ENCODE measurements around the gene ARID3A.
A peak's percentile ranks its signal among the peaks of the same experiment; 100 is the strongest.
"Not testable (repeated sequence)": the region's sequence is repeated elsewhere in the genome, so short reads cannot be mapped to it uniquely, and the experiment has no call there.

ARID3A gene

GRCh38 chr19:891421-892200 lies 34.2 kb upstream of the ARID3A start:
- not testable (repeated sequence) for DNase-seq

GRCh38 chr19:892243-892893 lies 33.5 kb upstream of the ARID3A start:
- DNase-seq: peak; percentile 42

GRCh38 chr19:892894-893689 lies 32.7 kb upstream of the ARID3A start, which contains the start of the genes MED16 and RNU6-9:
MED16 (minus strand) TSS chr19:893187; CDS start chr19:891131, 2,056 bp downstream.
RNU6-9 (plus strand) TSS chr19:893484.
- peak; percentile 94 for DNase-seq

- no peak for DNase-seq
Measured at GRCh38 chr19:896434-896833, 29.4 kb upstream of the ARID3A start.

- no peak for DNase-seq
Measured at GRCh38 chr19:896999-897398, 28.8 kb upstream of the ARID3A start.

- DNase-seq: no peak
Measured at GRCh38 chr19:897442-898039, 28.3 kb upstream of the ARID3A start.

GRCh38 chr19:898663-899062 lies 27.2 kb upstream of the ARID3A start:
- DNase-seq: peak; percentile 39

- no peak for DNase-seq
Measured at GRCh38 chr19:899336-900042, 26.3 kb upstream of the ARID3A start.

- DNase-seq: no peak
Measured at GRCh38 chr19:900043-900301, 25.9 kb upstream of the ARID3A start.

GRCh38 chr19:900302-901111 lies 25.3 kb upstream of the ARID3A start:
- peak; percentile 62 for DNase-seq

- DNase-seq: no peak
Measured at GRCh38 chr19:901216-902092, 24.4 kb upstream of the ARID3A start.

GRCh38 chr19:902093-902370 lies 23.8 kb upstream of the ARID3A start:
- DNase-seq: no peak

- peak; percentile 83 for DNase-seq
Measured at GRCh38 chr19:902446-903226, 23.2 kb upstream of the ARID3A start.

- peak; percentile 89 for DNase-seq
Measured at GRCh38 chr19:903266-903797, 22.5 kb upstream of the ARID3A start.

- DNase-seq: no peak
Measured at GRCh38 chr19:904545-904944, 21.3 kb upstream of the ARID3A start.

GRCh38 chr19:906480-906879 lies 19.4 kb upstream of the ARID3A start:
- no peak for DNase-seq

GRCh38 chr19:907183-907853 lies 18.5 kb upstream of the ARID3A start:
- no peak for DNase-seq

- no peak for DNase-seq
Measured at GRCh38 chr19:911197-912033, 14.4 kb upstream of the ARID3A start.
